ENCODE measurements around the gene HDGFL3.
"Not testable (repeated sequence)": the region's sequence is repeated elsewhere in the genome, so short reads cannot be mapped to it uniquely, and the experiment has no call there.

Gene HDGFL3

DNA sequence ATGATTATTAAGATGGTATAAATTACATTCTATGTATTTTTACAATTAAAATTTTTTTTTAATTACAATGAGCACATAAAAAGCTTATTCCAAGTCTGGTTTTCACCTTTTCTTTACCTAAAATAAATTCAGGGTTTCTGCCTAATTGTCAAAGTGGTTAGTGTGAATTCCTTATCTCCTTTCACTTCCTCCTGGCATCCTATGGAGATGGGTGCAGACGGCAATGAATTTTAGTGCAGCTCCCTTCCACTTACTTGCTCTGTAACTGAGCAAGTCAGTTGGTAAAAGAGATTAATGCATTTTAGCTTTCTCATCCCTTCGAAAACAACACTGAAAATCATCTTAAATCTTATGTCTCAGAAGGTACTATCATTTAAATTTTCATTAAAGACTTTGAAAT is 13.1 kb downstream of the HDGFL3 start:
- in situ Hi-C loops (cut with MboI; ENCODE audit: low sequenced_read_pairs) = no loop called here

DNA sequence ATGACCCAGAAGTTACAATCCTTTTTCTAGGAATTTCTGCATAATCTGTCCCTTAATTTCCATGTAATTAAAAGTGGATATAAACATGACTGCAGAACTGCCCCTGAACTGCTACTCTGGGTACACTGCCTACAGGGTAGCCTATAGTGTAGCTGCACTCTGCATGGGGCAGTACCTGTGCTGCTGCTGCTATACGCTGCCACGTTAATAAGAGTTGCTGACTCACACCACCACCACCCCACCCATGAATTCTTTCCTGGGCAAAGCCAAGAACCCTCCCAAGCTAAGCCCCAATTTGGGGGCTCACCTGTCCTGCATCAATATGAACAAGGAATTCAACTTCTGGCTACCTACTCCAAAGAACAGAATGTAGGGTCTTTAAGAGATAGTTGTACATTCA is 13.9 kb downstream of the HDGFL3 start:
- in situ Hi-C loops (cut with MboI; ENCODE audit: low sequenced_read_pairs) = no loop called here

- in situ Hi-C loops (cut with MboI; ENCODE audit: low sequenced_read_pairs) = no loop called here
Measured at GRCh38 chr15:83192742-83193141, 14.9 kb downstream of the HDGFL3 start.

GRCh38 chr15:83190450-83190849 is 17.2 kb downstream of the HDGFL3 start:
- in situ Hi-C loops (cut with MboI; ENCODE audit: low sequenced_read_pairs) = no loop called here

- in situ Hi-C loops (cut with MboI; ENCODE audit: low sequenced_read_pairs) = no loop called here
Measured at GRCh38 chr15:83185561-83185960, 22.1 kb downstream of the HDGFL3 start.

DNA sequence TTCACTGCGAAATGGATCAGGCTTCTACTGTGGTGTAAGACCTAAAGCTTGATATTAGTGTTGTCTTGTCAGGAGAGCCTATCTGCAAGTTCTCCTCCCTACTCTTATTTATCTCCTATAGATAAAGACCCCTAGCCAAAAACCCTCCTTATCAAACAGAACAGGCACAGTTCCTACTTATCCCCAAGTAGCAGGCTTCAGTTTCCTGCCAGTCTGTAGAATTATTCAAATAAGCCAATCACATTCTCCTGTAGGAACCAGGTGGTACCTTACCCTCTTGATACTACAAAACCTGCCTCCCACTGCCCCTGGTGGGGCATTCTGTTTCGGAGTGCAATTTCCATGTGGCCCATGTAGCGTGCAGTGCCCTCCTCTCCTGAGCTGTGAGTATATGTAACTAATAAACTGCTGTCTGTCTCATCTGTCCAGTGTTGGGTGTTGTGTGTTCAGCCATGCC is 28.7 kb downstream of the HDGFL3 start:
- in situ Hi-C loops (cut with MboI; ENCODE audit: low sequenced_read_pairs) = no loop called here

- in situ Hi-C loops (cut with MboI; ENCODE audit: low sequenced_read_pairs) = no loop called here
Measured at GRCh38 chr15:83178390-83178789, 29.2 kb downstream of the HDGFL3 start.

DNA sequence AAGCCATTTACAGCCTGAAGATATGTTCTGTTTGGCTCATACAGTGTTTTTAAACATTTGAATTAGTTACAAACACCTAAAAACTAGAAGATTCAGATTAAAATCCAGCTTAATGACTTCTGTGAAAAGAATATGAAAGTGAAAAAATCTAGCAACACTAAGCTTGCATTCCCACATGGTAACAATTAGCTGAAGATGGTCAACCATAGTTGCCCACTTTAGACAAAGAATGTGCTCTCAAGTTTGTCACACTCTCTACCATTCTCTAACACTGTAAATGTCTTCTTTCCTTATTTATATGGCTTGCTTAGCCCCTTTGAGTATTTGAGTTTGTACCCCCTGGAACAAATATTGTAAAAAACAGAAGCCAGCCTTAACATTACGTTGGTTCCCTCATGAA is 32.7 kb downstream of the HDGFL3 start:
- in situ Hi-C loops (cut with MboI; ENCODE audit: low sequenced_read_pairs) = no loop called here

DNA sequence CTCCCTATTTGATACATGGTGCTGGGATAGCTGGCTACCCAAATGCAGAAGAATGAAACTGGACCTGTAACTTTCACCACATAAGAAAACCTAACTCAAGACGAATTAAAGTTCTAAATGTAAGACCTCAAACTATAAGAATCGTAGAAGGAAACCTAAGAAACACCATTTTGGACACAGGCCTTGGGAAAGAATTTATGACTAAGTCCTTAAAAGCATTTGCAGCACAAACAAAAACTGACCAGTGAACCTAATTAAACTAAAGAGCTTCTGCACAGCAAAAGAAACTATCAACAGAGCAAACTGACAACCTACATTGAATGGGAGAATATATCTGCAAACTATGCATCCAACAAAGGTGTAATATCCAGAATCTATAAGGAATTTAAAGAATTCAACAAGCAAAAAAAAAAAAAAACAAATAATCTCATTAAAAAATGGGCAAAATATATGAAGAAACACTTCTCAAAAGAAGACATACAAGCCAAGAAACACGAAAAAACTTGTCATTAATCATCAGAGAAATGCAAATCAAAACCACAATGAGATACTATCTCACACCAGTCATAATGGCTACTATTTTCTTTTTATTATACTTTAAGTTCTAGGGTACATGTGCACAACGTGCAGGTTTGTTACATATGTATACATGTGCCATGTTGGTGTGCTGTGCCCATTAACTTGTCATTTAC is 37.0 kb downstream of the HDGFL3 start:
- in situ Hi-C loops (cut with MboI; ENCODE audit: low sequenced_read_pairs) = no loop called here

DNA sequence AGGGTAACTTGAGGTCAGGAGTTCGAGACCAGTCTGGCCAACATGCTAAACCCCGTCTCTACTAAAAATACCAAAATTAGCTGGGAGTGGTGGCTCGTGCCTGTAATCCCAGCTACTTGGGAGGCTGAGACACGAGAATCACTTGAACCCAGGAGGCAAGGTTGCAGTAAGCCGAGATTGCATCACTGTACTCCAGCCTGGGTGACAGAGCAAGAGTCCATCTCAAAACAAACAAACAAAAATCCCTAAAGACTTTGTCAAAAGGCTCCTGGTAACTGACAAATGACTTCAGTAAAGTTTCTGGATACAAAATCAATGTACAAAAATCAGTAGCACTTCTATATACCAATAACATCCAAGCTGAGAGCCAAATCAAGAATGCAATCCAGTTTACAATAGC is 38.0 kb downstream of the HDGFL3 start:
- in situ Hi-C loops (cut with MboI; ENCODE audit: low sequenced_read_pairs) = not testable (repeated sequence)

- in situ Hi-C loops (cut with MboI; ENCODE audit: low sequenced_read_pairs) = no loop called here
Measured at GRCh38 chr15:83166830-83167229, 40.8 kb downstream of the HDGFL3 start.

GRCh38 chr15:83166218-83166617 is 41.4 kb downstream of the HDGFL3 start:
- in situ Hi-C loops (cut with MboI; ENCODE audit: low sequenced_read_pairs) = no loop called here

- in situ Hi-C loops (cut with MboI; ENCODE audit: low sequenced_read_pairs) = no loop called here
Measured at GRCh38 chr15:83164771-83165404, 42.7 kb downstream of the HDGFL3 start.

DNA sequence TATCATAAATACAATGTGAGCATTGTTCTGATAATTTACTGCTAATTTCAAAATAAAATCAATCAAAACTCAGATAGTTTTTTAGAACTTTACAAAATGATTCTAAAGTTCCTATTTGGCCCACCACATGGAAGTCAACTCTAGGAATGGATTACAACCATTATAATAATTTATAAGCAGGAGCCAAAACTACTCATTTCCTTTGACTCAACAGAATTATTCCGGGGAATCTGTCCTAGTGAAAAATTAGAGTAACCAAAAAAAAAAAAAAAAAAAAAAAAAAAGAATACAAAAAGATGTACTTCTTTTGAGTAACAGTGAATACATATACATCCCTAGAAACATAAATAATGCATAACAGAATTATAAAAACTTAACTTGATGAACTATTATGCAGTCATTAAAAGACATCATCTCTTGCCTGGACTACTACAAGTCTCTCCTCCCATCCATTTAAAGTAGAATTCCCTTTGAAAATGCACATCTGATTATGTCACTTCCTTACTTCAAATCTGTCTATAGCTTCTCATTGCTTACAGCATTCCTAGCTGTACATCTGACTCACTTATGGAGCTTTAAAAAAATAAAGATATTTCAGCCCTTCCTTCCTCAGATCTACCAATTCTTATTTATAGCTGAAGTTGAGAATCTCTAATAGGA is 43.4 kb downstream of the HDGFL3 start:
- in situ Hi-C loops (cut with MboI; ENCODE audit: low sequenced_read_pairs) = no loop called here

DNA sequence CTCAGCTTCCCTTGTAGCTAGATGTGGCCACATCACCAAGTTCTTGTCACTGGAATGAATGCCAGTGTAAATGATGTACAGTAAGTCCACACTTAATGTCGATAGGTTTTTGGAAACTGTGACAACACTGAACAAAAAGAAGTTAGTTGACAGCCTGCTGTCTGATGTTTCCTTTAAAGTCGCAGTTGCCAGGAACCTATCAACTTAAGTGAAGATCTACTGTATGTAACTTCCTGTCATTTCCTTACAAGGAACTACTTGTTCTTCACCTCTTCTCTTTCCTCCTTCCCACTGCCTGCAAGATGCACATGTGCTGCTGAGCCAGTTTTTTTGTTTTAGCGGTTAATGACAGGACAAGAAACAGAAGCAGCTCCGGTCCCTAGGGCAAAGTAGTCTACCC is 44.6 kb downstream of the HDGFL3 start:
- in situ Hi-C loops (cut with MboI; ENCODE audit: low sequenced_read_pairs) = no loop called here

DNA sequence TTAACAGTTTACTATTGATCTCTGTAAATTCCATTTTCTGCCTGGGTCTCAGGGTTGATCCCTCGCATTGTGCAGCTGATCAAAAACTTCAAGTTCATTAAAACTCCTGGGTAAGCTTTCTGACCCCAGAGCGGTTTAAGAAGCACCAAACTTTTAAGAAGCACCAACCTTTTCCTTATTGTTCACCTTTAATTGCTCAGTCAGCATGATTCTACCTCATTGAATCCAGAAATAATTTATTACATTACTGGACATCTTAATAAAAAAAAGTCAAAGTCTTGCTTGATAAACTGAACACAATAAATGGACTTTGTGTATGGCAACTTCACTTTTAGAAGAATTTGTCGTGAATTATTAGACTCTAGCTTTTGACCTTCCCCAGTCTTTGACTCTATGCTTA is 46.9 kb downstream of the HDGFL3 start:
- in situ Hi-C loops (cut with MboI; ENCODE audit: low sequenced_read_pairs) = no loop called here

GRCh38 chr15:83158393-83158792 is 49.2 kb downstream of the HDGFL3 start:
- in situ Hi-C loops (cut with MboI; ENCODE audit: low sequenced_read_pairs) = no loop called here

DNA sequence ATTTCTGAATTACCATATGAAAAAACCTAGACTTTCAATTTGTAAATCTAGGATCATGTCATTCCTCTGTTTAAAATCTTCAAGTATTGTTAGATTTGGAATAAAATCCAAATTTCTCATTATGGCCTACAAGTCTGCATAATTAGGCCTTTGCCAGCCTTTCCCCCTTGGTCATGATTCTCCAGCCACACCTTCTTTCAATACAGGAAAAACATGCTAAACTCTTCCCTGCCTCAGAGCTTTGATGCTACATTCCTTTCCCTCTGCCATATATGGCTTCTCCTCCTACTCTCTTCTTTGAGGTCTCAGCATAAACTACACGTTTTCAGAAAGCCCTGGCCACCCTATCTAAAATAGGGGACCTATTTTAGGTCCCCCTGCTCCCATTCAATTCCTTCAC is 51.7 kb downstream of the HDGFL3 start:
- in situ Hi-C loops (cut with MboI; ENCODE audit: low sequenced_read_pairs) = no loop called here

GRCh38 chr15:83153288-83153687 is 54.3 kb downstream of the HDGFL3 start:
- in situ Hi-C loops (cut with MboI; ENCODE audit: low sequenced_read_pairs) = no loop called here

- in situ Hi-C loops (cut with MboI; ENCODE audit: low sequenced_read_pairs) = no loop called here
Measured at GRCh38 chr15:83144771-83145170, 62.9 kb downstream of the HDGFL3 start.

DNA sequence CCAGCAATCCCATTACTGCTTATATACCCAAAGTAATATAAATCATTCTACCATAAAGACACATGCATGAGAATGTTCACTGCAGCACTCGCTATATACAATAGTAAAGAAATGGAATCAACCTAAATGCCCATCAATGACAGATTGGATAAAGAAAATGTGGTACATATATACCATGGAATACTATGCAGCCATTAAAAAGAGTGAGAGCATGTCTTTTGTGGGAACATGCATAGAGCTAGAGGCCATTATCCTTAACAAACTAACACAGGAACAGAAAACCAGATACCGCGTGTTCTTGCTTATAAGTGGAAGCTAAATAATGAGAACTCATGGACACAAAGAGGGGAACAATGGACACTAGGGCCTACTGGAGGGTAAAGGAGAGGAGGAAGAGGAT is 65.5 kb downstream of the HDGFL3 start:
- in situ Hi-C loops (cut with MboI; ENCODE audit: low sequenced_read_pairs) = not testable (repeated sequence)

DNA sequence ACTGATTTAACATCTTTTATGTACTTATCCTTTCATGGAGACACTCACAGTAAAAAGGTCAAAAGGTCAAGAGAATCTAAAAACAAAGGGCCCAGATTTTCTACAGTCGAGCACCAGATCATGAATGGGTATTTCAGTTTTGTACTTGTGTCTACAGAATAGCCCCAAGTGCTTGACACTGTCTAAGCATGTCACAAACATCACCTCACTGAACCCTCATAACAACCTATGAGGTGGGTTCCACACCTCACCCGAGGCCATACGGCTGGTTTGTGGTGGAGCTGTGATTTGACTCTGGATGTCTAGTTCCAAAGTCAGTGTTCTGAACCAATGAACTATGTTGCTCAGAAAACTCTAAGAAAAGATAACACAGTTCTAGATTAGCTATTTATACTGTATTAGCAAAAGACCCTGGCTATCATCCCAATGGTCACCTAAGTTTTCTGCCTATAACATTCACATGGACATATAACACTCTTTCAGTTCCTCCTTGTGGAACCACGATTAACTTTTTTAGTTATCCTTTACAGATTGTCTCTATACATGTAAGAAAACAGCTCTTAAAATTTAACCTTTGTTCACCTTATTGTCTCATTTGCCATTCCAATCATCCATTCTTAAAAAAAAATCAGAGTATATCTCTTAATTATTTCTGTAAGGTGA is 74.6 kb downstream of the HDGFL3 start:
- in situ Hi-C loops (cut with MboI; ENCODE audit: low sequenced_read_pairs) = no loop called here

All from HL-60/S4 treated with retinoic acid at 250 ng/mL for 4 days and 3 days (cell line).